ENCODE measurements around the gene TICRR.

The TICRR gene

GRCh38 chr15:89586651-89587050 lies 11.4 kb downstream of the TICRR start:
- in situ Hi-C loops (cut with MboI; ENCODE audit: low sequenced_read_pairs, unreplicated experiment) = no loop called here
- no peak for TF ChIP-seq CTCF (IDR thresholded peaks at IDR 0.05; ENCODE audit: borderline replicate concordance, control extremely low read depth, extremely low read depth, insufficient read depth, missing control alignments)
- no peak for DNase-seq (ENCODE audit: low spot score)

- DNase-seq (ENCODE audit: low spot score) = no peak
- in situ Hi-C loops (cut with MboI; ENCODE audit: low sequenced_read_pairs, unreplicated experiment) = no loop called here
- TF ChIP-seq CTCF (IDR thresholded peaks at IDR 0.05; ENCODE audit: borderline replicate concordance, control extremely low read depth, extremely low read depth, insufficient read depth, missing control alignments) = no peak
Observed at GRCh38 chr15:89587955-89588354, 12.7 kb downstream of the TICRR start.

DNA sequence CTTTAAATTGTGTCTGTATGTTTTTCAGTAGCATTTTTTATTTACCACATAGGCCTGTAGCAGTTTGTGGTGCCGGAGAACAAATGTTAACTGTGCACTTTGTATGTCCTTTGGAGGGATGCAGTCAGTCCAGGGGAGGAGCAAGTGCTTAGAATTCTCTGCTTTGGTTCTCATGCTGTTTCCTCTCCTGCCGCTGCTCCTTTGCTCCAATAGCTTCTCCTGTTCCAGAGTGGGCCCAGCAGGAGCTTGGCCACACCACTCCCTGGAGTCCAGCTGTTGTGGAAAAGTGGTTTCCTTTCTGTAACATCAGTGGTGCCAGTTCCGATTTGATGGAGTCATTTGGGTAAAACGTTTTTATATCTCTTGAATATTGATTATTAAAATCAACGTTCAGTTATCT lies 16.6 kb downstream of the TICRR start:
- DNase-seq (ENCODE audit: low spot score) = no peak
- in situ Hi-C loops (cut with MboI; ENCODE audit: low sequenced_read_pairs, unreplicated experiment) = no loop called here
- no peak for TF ChIP-seq CTCF (IDR thresholded peaks at IDR 0.05; ENCODE audit: borderline replicate concordance, control extremely low read depth, extremely low read depth, insufficient read depth, missing control alignments)

GRCh38 chr15:89593018-89593417 lies 17.7 kb downstream of the TICRR start:
- TF ChIP-seq CTCF (IDR thresholded peaks at IDR 0.05; ENCODE audit: borderline replicate concordance, control extremely low read depth, extremely low read depth, insufficient read depth, missing control alignments) = no peak
- in situ Hi-C loops (cut with MboI; ENCODE audit: low sequenced_read_pairs, unreplicated experiment) = no loop called here

GRCh38 chr15:89599021-89599420 lies 23.8 kb downstream of the TICRR start:
- in situ Hi-C loops (cut with MboI; ENCODE audit: low sequenced_read_pairs, unreplicated experiment) = no loop called here
- no peak for TF ChIP-seq CTCF (IDR thresholded peaks at IDR 0.05; ENCODE audit: borderline replicate concordance, control extremely low read depth, extremely low read depth, insufficient read depth, missing control alignments)
- no peak for DNase-seq (ENCODE audit: low spot score)

More at GRCh38 chr15:89593018-89593417, 17.7 kb downstream of the TICRR start:
- no peak for DNase-seq (ENCODE audit: low spot score)

- in situ Hi-C loops (cut with MboI; ENCODE audit: low sequenced_read_pairs, unreplicated experiment) = no loop called here
- TF ChIP-seq CTCF (IDR thresholded peaks at IDR 0.05; ENCODE audit: borderline replicate concordance, control extremely low read depth, extremely low read depth, insufficient read depth, missing control alignments) = no peak
- no peak for DNase-seq (ENCODE audit: low spot score)
Observed at GRCh38 chr15:89611317-89611716, 36.0 kb downstream of the TICRR start.

DNA sequence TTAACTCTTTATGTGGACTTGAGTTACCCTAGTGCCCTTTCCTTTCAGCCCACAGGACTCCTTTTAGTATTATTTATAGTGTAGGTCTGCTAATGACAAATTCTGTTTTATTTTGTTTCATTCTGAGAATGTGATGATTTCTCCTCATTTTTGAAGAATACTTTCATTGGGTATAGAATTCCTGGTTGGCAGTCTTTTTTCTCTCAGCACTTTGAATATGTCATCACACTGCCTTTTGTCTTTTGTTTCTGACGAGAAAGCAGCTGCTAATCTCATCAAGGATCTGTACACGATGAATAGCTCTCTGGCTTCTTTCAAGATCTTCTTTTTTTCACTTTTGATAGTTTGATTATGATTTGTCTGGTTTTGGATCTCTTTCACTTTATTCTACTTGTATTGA lies 37.8 kb downstream of the TICRR start:
- DNase-seq (ENCODE audit: low spot score) = no peak
- in situ Hi-C loops (cut with MboI; ENCODE audit: low sequenced_read_pairs, unreplicated experiment) = no loop called here
- TF ChIP-seq CTCF (IDR thresholded peaks at IDR 0.05; ENCODE audit: borderline replicate concordance, control extremely low read depth, extremely low read depth, insufficient read depth, missing control alignments) = no peak

All from GM13976 (cell line).